ENCODE measurements around the gene CHRM2.
A peak's percentile ranks its signal among the peaks of the same experiment; 100 is the strongest.

The CHRM2 gene

DNA sequence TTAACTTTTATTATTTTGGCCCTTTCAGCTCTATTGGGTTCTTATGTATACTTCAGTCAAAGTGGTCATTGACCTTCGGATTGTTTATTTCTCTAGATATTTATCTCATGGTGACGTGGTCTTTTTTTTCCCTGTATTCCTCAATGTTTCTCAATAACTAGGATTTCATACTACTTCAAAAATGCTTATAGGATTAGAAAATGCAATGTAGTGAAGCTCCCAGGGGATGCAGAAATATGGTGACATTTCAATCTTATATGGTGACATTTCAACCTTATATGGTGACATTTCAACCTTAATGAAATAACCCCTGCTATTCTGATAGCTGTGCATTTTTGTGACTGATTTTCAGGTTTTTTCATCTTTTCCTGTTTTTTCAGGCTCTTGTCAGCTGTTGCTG, 51.4 kb downstream of the CHRM2 start:
- Histone ChIP-seq H3K4me1 (peaks cover 4% of the 10 kb centered on the region), H3K36me3 (ENCODE audit: control insufficient read depth, insufficient read depth, low read length) (no peaks in the 10 kb centered on the region), H3K4me2 (ENCODE audit: low read length) (no peak overlapping the region), H2AFZ (no peak overlapping the region), H3K27ac (no peak overlapping the region), H3K9ac (no peak overlapping the region), H3K79me2 (no peaks in the 10 kb centered on the region), H3K27me3 (ENCODE audit: control insufficient read depth, insufficient read depth, low read length) (no peaks in the 10 kb centered on the region), H3K4me3 (ENCODE audit: low read depth, low read length) (no peak overlapping the region), H3K9me3 (ENCODE audit: control insufficient read depth, low read length) (no peaks in the 10 kb centered on the region)
- TF ChIP-seq, protein P1, sequence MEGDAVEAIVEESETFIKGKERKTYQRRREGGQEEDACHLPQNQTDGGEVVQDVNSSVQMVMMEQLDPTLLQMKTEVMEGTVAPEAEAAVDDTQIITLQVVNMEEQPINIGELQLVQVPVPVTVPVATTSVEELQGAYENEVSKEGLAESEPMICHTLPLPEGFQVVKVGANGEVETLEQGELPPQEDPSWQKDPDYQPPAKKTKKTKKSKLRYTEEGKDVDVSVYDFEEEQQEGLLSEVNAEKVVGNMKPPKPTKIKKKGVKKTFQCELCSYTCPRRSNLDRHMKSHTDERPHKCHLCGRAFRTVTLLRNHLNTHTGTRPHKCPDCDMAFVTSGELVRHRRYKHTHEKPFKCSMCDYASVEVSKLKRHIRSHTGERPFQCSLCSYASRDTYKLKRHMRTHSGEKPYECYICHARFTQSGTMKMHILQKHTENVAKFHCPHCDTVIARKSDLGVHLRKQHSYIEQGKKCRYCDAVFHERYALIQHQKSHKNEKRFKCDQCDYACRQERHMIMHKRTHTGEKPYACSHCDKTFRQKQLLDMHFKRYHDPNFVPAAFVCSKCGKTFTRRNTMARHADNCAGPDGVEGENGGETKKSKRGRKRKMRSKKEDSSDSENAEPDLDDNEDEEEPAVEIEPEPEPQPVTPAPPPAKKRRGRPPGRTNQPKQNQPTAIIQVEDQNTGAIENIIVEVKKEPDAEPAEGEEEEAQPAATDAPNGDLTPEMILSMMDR (IDR thresholded peaks at IDR 0.05): no peak

DNA sequence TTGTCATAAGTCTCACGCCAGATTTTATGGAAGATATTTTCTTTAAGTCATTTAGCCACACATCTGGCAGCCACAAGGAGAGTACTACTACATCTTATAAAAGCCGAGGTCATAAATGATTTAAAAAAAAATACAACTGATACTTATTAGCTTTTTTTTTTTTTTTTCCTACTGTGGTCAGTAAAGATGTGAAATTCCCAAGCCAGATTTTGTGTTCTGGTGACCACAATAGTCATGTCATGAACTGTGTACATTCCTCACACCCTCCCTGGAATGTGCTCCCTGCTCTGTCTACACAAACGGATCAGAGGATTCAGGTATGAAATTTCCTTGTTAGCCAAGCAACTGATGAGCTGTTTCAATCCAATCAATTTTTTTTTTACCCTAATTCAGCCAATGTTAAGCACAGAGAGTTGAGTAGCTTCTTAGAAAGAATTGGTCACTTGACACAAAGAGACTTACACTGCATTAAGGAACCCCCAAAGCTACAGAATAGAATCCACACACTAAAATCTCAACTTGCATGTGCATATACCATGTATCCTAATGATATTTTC, 54.7 kb downstream of the CHRM2 start:
- no peaks in the 10 kb centered on the region for H3K9me3 ChIP-seq (ENCODE audit: control insufficient read depth, low read length)
- H3K4me1 ChIP-seq: peaks cover 12% of the 10 kb centered on the region
- H3K79me2 ChIP-seq: no peaks in the 10 kb centered on the region
- H3K27ac ChIP-seq: no peak overlapping the region
- H3K9ac ChIP-seq: no peak overlapping the region
- no peaks in the 10 kb centered on the region for H3K27me3 ChIP-seq (ENCODE audit: control insufficient read depth, insufficient read depth, low read length)
- no peak overlapping the region for H2AFZ ChIP-seq
- H3K4me2 ChIP-seq (ENCODE audit: low read length): no peak overlapping the region
- TF ChIP-seq, protein P1 (IDR thresholded peaks at IDR 0.05): no peak
- H3K36me3 ChIP-seq (ENCODE audit: control insufficient read depth, insufficient read depth, low read length): no peaks in the 10 kb centered on the region
- no peak overlapping the region for H3K4me3 ChIP-seq (ENCODE audit: low read depth, low read length)

DNA sequence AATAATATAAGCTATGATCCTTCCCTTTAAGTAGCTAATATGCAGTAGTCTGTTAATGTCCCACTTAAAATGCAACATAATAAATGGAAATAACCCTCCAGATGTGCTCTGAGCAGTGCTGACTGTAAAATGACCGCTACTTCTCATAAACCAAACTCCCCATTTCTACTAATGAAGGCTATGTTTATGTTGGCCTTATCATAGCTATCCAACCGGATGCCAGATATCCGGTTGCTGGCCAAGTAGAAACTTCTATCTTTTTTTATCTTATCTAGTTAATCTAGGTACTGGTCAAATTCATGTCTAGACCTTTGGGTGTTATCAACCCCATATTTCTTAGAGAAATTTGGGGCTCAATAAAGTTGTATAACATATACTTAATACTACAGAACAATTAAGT, 56.6 kb downstream of the CHRM2 start:
- Histone ChIP-seq H3K4me1 (peaks cover 12% of the 10 kb centered on the region), H2AFZ (no peak overlapping the region), H3K27me3 (ENCODE audit: control insufficient read depth, insufficient read depth, low read length) (no peaks in the 10 kb centered on the region), H3K9ac (no peak overlapping the region), H3K79me2 (no peaks in the 10 kb centered on the region), H3K27ac (no peak overlapping the region), H3K36me3 (ENCODE audit: control insufficient read depth, insufficient read depth, low read length) (no peaks in the 10 kb centered on the region), H3K9me3 (ENCODE audit: control insufficient read depth, low read length) (no peaks in the 10 kb centered on the region), H3K4me2 (ENCODE audit: low read length) (peak overlapping the region; percentile 17), H3K4me3 (ENCODE audit: low read depth, low read length) (no peak overlapping the region)
- TF ChIP-seq, protein P1 (IDR thresholded peaks at IDR 0.05): no peak

DNA sequence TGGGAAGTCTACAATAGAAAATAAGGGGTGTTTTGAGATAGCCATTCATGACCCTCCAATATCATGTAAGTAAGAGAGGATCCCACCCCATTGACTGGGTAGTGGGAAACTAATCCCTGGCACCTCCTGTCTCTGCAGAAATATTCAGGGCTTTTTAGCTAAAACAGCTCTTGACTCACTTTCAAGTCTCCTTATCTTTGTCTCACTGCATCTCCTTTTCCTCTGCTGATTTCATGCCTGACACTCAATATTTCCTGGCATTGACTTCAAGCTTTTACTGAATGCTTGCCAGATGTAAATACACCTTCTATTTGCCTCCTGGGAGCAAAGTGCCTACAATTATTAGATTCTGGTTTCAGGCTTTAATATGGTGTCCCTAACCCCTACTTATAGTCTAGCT, 57.1 kb downstream of the CHRM2 start:
- Histone ChIP-seq H3K4me3 (ENCODE audit: low read depth, low read length) (no peak overlapping the region), H3K4me2 (ENCODE audit: low read length) (no peak overlapping the region), H3K9ac (no peak overlapping the region), H3K79me2 (no peaks in the 10 kb centered on the region), H3K27me3 (ENCODE audit: control insufficient read depth, insufficient read depth, low read length) (no peaks in the 10 kb centered on the region), H3K9me3 (ENCODE audit: control insufficient read depth, low read length) (no peaks in the 10 kb centered on the region), H2AFZ (no peak overlapping the region), H3K27ac (no peak overlapping the region), H3K4me1 (peaks cover 12% of the 10 kb centered on the region), H3K36me3 (ENCODE audit: control insufficient read depth, insufficient read depth, low read length) (no peaks in the 10 kb centered on the region)
- TF ChIP-seq, protein P1 (IDR thresholded peaks at IDR 0.05): no peak

DNA sequence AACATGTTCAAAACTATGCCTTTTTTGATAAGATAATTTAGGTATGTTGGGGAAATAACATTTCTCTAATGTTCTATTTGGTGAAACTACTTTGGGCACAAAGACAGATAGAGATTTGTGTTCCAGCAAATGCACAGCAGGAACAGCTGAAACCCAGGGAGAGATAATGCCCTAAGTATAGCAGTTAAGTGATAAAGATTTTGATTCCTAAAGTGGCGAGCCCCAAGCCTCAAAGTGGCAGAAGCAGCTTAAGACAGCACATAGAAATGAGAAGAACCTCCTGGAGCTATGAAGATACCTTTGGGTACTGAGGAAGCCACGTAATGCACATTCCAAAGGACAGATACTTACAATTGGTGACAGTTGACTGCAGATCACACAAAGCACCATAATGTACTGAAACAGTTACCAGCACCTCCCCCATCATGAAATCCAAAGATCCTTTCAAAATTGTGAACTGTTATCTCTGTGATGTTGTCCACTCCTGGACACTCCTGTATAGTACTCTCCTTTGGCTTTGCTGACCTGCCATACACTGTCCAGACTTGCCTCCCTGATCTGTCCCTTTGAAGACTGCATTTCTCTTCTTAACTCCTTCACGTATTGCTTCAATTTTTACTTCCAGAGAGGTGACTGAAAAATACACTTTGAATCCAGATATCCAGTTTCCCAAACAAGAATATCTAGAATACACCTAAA, 62.9 kb downstream of the CHRM2 start:
- no peak overlapping the region for H3K4me2 ChIP-seq (ENCODE audit: low read length)
- no peak overlapping the region for H2AFZ ChIP-seq
- no peaks in the 10 kb centered on the region for H3K27me3 ChIP-seq (ENCODE audit: control insufficient read depth, insufficient read depth, low read length)
- H3K9me3 ChIP-seq (ENCODE audit: control insufficient read depth, low read length): no peaks in the 10 kb centered on the region
- peaks cover 3% of the 10 kb centered on the region for H3K36me3 ChIP-seq (ENCODE audit: control insufficient read depth, insufficient read depth, low read length)
- no peak overlapping the region for H3K9ac ChIP-seq
- H3K4me1 ChIP-seq: no peaks in the 10 kb centered on the region
- H3K4me3 ChIP-seq (ENCODE audit: low read depth, low read length): no peak overlapping the region
- TF ChIP-seq, protein P1 (IDR thresholded peaks at IDR 0.05): no peak
- H3K27ac ChIP-seq: no peak overlapping the region
- no peaks in the 10 kb centered on the region for H3K79me2 ChIP-seq
